ENCODE data around the gene NEK4.

The NEK4 gene

GRCh38 chr3:52792961-52793695 is 22.4 kb upstream of the NEK4 start:
- no peak for DNase-seq

GRCh38 chr3:52792413-52792812 is 21.7 kb upstream of the NEK4 start:
- DNase-seq: no peak

- no peak for DNase-seq
Measured at GRCh38 chr3:52791928-52792327, 21.2 kb upstream of the NEK4 start.

GRCh38 chr3:52791366-52791765 is 20.6 kb upstream of the NEK4 start:
- DNase-seq: no peak

DNA sequence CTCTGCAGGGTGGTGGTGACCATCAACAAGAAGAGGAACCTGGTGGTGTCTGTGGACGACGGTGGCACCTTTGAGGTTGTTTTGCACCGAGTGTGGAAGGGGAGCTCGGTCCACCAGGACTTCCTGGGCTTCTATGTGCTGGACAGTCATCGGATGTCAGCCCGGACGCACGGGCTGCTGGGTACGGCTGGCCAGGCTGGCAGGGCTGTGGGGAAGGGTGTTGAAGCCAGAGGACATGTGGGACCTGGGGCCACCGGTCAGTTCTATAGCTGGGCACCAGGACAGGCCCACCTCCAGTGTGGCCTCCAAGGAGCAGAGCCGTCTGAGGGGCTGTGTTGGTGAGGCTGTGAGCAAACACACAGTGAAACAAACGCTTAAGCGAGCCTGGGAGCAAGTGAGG is 20.0 kb upstream of the NEK4 start:
- no peak for DNase-seq

GRCh38 chr3:52790337-52790736 is 19.6 kb upstream of the NEK4 start:
- DNase-seq: no peak

DNA sequence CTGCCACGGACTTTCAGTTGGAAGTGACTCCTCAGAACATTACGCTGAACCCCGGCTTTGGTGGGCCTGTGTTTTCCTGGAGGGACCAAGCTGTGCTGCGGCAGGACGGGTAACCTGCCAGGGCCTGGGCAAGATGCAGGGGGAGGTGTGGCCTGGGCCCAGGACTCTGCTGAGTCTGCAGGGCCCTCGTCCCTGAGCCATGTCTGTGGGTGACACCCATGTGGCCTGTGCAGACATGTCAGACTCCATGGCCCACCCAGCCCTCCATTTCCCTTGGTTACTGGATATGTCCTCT is 19.0 kb upstream of the NEK4 start:
- no peak for DNase-seq

DNA sequence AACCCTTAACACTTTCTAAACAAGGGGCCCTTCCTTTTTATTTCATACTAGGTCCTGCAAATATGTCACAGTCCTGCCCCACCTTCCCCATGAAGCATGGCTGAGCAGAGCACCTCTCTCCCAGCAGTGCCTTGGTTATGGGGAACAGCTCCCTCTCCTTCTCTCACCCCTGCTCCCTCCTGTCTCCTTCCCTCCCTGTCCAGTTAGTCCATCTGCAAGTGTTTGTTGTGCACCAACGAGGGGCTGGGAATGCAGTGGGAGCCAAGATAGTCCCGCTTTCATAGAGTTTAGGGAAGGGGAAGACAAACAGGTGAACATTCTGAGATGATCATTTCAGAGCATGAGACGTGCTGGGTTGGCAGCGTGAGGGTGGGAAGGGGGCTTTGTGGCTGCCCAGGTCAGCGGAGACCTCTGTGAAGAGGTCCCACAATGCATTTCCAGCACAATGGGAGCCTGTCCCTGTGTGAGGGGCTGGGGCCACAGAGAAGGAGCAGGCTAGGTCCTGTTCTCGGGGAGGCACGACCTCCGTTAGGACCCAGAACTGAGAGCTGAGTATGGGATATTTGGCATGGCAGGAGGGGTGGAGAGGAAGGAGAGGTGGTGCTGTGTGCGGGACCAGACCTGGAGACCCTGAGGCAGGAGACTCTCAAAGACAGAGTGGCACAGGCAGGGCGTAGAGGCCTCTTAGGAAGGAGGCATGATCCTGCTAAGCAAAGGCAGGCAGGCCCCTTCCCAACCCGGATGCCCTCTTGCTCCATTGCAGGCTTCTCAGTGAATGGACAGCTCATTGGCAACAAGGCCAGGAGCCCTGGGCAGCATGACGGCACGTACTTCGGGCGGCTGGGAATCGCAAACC is 18.4 kb upstream of the NEK4 start:
- DNase-seq: no peak

DNA sequence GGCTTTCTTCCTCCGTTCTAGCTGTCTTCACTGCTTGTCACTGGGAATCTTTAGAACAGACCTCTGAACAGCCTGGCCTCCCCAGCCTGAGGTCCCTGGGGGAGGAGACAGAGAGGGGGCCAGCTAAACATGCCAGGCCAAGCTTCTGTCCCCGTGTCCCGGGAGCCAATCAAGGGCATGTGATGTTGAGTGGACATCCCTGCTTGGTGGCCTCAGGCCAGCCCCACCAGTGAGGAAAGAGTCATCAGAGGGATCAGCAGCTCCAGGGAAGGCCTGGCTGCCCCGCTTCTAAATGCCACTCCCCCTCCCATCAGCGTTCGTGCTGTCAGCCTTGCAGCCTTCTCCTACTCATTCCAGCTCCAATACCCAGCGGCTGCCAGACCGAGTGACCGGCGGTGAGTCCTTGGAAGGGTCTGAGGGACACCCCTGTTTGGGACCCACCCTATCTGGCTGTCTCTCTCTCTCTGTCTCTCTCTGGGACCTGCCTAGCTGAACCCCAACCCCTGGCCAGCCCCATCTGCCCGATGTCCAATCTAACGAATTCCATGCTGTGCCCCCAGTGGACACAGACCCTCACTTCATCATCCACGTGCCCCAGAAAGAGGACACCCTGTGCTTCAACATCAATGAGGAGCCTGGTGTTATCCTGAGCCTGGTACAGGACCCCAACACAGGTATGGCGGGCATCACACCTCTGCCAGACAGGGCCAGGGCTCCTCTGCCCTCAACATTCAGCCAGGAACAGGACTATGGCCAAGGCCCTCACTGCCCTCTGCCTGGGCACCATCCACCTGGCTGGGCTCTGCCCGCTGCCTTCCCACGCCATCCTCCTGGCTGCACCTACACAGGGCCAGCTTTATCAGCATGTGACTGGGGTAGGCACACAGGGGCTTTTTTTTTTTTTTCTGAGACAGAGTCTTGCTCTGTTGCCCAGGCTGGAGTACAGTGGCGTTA is 17.2 kb upstream of the NEK4 start:
- no peak for DNase-seq

GRCh38 chr3:52787246-52787645 is 16.5 kb upstream of the NEK4 start:
- no peak for DNase-seq

- no peak for DNase-seq
Measured at GRCh38 chr3:52786330-52787215, 15.8 kb upstream of the NEK4 start.

DNA sequence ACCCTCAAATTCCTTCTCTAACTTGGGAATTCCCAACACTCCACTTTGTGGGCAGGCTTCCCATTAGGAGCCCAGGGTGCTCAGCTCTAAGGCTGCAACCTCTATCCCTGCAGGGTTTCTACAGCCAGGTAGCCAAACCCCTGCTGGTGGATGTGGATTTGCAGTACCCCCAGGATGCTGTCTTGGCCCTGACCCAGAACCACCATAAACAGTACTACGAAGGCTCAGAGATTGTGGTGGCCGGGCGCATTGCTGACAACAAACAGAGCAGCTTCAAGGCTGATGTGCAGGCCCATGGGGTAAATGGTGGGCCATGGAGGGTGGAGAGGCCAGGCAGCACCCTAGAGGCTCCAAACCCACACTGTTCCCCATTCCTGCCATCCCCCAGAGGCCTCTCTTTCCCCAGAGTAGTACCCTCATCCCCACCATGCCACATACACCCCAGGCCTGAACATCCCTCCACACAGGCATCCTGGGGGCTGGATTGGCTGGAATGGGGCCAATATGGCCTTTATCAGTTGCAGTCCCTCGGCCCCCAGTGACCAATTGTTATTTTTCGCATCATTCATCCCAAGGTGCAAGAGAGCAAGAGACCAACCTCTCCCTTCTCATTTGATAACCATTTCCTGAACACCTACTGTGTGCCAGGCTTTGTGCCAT is 14.3 kb upstream of the NEK4 start:
- DNase-seq: no peak

GRCh38 chr3:52784021-52784621 is 13.4 kb upstream of the NEK4 start:
- DNase-seq: no peak

- no peak for DNase-seq
Measured at GRCh38 chr3:52783211-52783555, 12.4 kb upstream of the NEK4 start.

DNA sequence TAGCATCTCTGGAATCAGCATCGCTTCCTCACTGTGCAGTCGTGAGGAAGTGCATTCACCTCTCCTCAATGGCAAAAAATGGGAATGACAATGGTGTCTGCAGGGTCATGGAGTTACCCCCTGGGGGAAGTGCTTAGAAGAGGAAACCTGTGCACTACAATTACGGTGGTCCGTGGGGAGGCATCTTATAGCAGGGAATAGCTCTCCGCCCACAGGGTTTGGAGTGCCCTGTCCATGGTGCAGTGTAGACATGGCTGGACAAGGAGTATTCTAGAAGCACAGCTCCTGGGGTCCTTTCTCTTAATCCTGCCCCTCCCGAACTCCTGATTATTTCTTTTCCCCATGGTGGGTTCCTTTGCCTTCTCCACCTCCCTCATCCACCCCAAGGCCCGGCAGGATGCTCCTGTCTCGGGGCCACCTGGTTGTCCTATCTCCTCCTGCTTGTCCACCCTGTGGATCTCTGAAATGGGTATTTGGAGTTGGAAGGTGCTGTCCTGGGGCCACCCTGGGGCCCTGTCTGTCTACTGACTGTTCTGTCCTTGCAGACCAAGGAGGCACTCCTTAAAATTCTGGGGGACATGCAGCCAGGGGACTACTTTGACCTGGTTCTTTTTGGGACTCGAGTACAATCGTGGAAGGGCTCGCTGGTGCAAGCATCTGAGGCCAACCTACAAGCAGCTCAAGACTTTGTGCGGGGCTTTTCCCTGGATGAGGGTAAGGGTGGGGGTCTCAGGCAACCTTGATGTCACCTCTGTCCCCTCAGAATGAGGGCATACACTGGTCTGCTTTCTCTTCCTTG is 11.9 kb upstream of the NEK4 start:
- no peak for DNase-seq

DNA sequence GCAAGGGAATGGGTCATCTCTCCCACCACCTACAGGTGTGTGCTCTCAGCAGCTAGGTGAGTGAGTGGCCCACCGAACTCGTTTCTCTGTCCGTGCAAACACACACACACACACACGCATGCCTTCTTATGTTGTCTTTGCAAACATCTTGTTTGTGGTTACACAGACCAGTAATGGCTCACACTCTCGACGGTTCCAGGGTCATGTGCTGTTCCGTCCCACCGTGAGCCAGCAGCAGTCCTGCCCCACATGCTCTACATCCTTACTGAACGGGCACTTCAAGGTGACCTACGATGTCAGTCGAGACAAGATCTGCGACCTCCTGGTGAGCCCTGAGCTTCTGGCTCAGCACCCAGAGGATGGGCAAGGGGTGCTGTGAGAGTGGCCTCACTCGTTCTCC is 11.0 kb upstream of the NEK4 start:
- no peak for DNase-seq

DNA sequence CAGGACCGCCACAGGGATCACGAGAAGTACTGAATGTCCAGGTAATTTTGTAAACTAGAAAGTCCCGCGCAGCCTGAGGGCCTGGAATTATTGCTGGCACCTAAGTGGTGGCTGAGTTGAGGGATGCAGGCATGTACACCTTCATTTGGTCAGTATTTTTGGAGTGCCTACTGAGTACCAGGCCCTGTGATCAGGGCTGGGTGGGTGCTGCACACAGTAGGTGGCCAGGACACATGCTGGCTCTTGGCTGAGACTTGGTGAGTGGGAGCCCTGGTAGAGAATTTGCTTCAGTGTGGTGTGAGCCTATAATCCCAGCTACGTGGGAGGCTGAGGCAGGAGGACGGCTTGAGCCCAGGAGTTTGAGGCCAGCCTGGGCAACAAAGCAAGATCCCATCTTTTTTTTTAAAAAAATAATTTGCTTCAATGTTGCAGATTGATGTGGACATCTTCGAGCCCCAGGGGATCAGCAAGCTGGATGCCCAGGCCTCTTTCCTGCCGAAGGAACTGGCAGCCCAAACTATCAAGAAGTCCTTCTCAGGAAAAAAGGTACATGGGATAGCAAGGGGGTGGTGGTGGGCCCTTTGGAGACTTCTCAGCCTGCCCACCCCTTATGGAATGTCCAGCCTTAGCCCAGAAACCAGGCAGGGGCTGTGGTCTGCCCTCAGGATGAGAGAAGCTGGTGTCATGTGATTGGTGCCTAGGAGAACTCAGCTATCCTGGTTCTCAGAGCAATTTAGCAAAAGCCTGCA is 9.3 kb upstream of the NEK4 start:
- no peak for DNase-seq

DNA sequence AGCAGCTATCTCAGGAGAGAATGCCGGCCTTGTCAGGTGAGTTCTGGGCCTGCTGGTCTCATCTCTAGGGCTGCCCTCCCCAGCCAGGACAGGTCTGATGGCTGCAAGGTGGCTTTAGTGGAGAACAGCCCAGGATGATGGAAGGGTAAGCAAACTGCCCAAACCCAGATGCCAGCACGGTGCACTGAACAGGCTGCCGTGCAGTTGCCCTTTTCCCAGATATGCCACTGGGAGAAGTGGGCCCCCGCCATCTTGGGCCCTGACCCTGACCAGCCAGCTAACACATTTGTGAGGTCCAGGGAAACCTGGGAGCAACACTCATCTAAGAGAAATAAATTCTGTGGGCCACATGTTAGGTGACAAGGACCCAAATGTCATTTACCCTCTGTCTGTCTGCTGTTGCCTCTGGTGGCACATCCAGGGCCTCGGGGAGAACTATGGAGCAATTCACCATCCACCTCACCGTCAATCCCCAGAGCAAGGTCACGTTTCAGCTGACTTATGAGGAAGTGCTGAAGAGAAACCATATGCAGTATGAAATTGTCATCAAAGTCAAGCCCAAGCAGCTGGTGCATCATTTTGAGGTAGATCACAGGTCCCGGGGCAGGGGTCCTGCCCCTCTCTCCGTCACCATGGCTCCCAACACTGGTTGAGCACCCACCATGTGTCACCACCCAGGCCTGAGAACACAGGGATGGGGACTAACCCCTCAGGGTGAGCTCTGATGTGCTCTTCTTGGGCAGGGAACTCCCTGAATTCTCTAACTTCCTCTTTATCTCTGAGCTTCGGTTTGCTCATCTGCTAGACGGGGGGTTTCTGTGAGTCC is 8.5 kb upstream of the NEK4 start:
- DNase-seq: no peak
